HL-60/S4 treated with phorbol 12-myristate 13-acetate at 8.2 ng/mL for 4 days and 3 days (cell line): ENCODE results near the gene ARHGEF6.

Experiments used
- in situ Hi-C: fragments of 300-500 bp; cut with MboI; formaldehyde crosslinking; loops from 2 replicates; pipeline ENCODE4 v1.15.0; 2022; ENCODE audit warnings: low sequenced_read_pairs

Gene ARHGEF6

GRCh38 chrX:136652822-136653723 lies 127.7 kb downstream of the ARHGEF6 start:
- in situ Hi-C loops = no loop called here

GRCh38 chrX:136650811-136651210 lies 129.9 kb downstream of the ARHGEF6 start:
- in situ Hi-C loops = no loop called here

- in situ Hi-C loops = no loop called here
Observed at GRCh38 chrX:136647677-136648360, 132.9 kb downstream of the ARHGEF6 start, which contains the start of gene CD40LG. Gene CD40LG, plus strand, starts transcription at chrX:136648158. Its CDS starts 91 bp downstream, at chrX:136648249.

- in situ Hi-C loops = no loop called here
Observed at GRCh38 chrX:136646602-136647239, 134.0 kb downstream of the ARHGEF6 start.

GRCh38 chrX:136643243-136643642 lies 137.5 kb downstream of the ARHGEF6 start:
- in situ Hi-C loops = no loop called here

- in situ Hi-C loops = no loop called here
Observed at GRCh38 chrX:136639506-136640176, 141.1 kb downstream of the ARHGEF6 start.

- in situ Hi-C loops = no loop called here
Observed at GRCh38 chrX:136636121-136636520, 144.6 kb downstream of the ARHGEF6 start.

- in situ Hi-C loops = no loop called here
Observed at GRCh38 chrX:136635235-136635634, 145.5 kb downstream of the ARHGEF6 start.

GRCh38 chrX:136630881-136631280 lies 149.9 kb downstream of the ARHGEF6 start:
- in situ Hi-C loops = no loop called here

- in situ Hi-C loops = no loop called here
Observed at GRCh38 chrX:136629084-136629750, 151.5 kb downstream of the ARHGEF6 start.

GRCh38 chrX:136627409-136627808 lies 153.3 kb downstream of the ARHGEF6 start:
- in situ Hi-C loops = no loop called here

GRCh38 chrX:136626891-136627290 lies 153.8 kb downstream of the ARHGEF6 start:
- in situ Hi-C loops = no loop called here

- in situ Hi-C loops = no loop called here
Observed at GRCh38 chrX:136626237-136626636, 154.5 kb downstream of the ARHGEF6 start.

- in situ Hi-C loops = no loop called here
Observed at GRCh38 chrX:136625246-136625645, 155.5 kb downstream of the ARHGEF6 start.

GRCh38 chrX:136623396-136623795 lies 157.3 kb downstream of the ARHGEF6 start:
- in situ Hi-C loops = no loop called here

- in situ Hi-C loops = no loop called here
Observed at GRCh38 chrX:136622568-136622967, 158.2 kb downstream of the ARHGEF6 start.

- in situ Hi-C loops = no loop called here
Observed at GRCh38 chrX:136620780-136621179, 160.0 kb downstream of the ARHGEF6 start.

GRCh38 chrX:136619899-136620505 lies 160.7 kb downstream of the ARHGEF6 start:
- in situ Hi-C loops = no loop called here

- in situ Hi-C loops = no loop called here
Observed at GRCh38 chrX:136616987-136617685, 163.6 kb downstream of the ARHGEF6 start.
